Stimulated activated naive CD8-positive, alpha-beta T cell treated with anti-CD3 and anti-CD28 coated beads, Interleukin-15, amount 100 ng/mL, for 72 hours (primary cell): ENCODE data around the gene SERPINH1.

Experiments
- ATAC-seq: fragments of 150-1000 bp; cut with Tn5 transposase; 2 replicates; pipeline ENCODE4 v1.10.0; 2021; ENCODE audit warnings: mild to moderate bottlenecking, moderate library complexity
- DNase-seq, 2 donors: peaks; one replicate each; pipeline ENCODE4 v3.0.0; 2021 to 2022
- H3K27ac Mint-ChIP-seq, 2 donors: one replicate each; pipeline ENCODE4 v1.8.0; 2022; ENCODE audit warnings: mild to moderate bottlenecking in 2 of 2, mixed read lengths in 2 of 2, moderate library complexity in 2 of 2
- H3K27me3 Mint-ChIP-seq: one replicate; pipeline ENCODE4 v1.8.0; 2022; ENCODE audit warnings: mixed read lengths
- H3K4me1 Mint-ChIP-seq: one replicate; pipeline ENCODE4 v1.8.0; 2022; ENCODE audit warnings: mild to moderate bottlenecking, mixed read lengths
- H3K4me3 Mint-ChIP-seq, 2 donors: one replicate each; pipeline ENCODE4 v1.8.0; 2022; ENCODE audit warnings: mild to moderate bottlenecking in 2 of 2, mixed read lengths in 2 of 2, moderate library complexity in 1 of 2
- H3K9me3 Mint-ChIP-seq, 2 donors: one replicate each; pipeline ENCODE4 v1.8.0; 2022; ENCODE audit warnings: mixed read lengths in 2 of 2

Gene SERPINH1

GRCh38 chr11:75558939-75559843, 2.9 kb upstream of the SERPINH1 start:
- peak overlapping the region in 1 of 2 donors; percentile 38 for H3K27ac Mint-ChIP-seq
- ATAC-seq, result no peak

GRCh38 chr11:75560644-75561043, 1.4 kb upstream of the SERPINH1 start:
- ATAC-seq (no peak), DNase-seq (no peak)
- Mint-ChIP-seq H3K4me1 (peaks cover 44% of the 10 kb centered on the region), H3K9me3 (no peaks in the 10 kb centered on the region), H3K27ac (peak overlapping the region in 1 of 2 donors; percentile 29), H3K27me3 (no peaks in the 10 kb centered on the region), H3K4me3 (peak overlapping the region; percentile 90 to 92)

More at GRCh38 chr11:75558939-75559843, 2.9 kb upstream of the SERPINH1 start:
- H3K27me3 Mint-ChIP-seq, result no peaks in the 10 kb centered on the region
- H3K4me1 Mint-ChIP-seq, result peaks cover 30% of the 10 kb centered on the region
- no peak overlapping the region for H3K4me3 Mint-ChIP-seq
- DNase-seq, result no peak
- H3K9me3 Mint-ChIP-seq, result no peaks in the 10 kb centered on the region

GRCh38 chr11:75561426-75562047, 516 bp upstream of the SERPINH1 start:
- ATAC-seq (peak; percentile 36), DNase-seq (peak in 1 of 2 donors; percentile 50)
- H3K4me1 Mint-ChIP-seq, result peaks cover 51% of the 10 kb centered on the region
- no peaks in the 10 kb centered on the region for H3K27me3 Mint-ChIP-seq
- peak overlapping the region; percentile 92 to 97 for H3K27ac Mint-ChIP-seq
- peak overlapping the region; percentile 90 to 92 for H3K4me3 Mint-ChIP-seq
- no peaks in the 10 kb centered on the region for H3K9me3 Mint-ChIP-seq

- H3K27ac Mint-ChIP-seq, result peak overlapping the region; percentile 92
- DNase-seq (no peak), ATAC-seq (no peak)
- H3K4me1 Mint-ChIP-seq, result peaks cover 51% of the 10 kb centered on the region
- H3K27me3 Mint-ChIP-seq, result no peaks in the 10 kb centered on the region
- no peaks in the 10 kb centered on the region for H3K9me3 Mint-ChIP-seq
- H3K4me3 Mint-ChIP-seq, result peak overlapping the region; percentile 90 to 92
Measured at GRCh38 chr11:75562836-75563484, 907 bp downstream of the SERPINH1 start.

- DNase-seq (no peak), ATAC-seq (no peak)
- Mint-ChIP-seq H3K27ac (peak overlapping the region; percentile 92), H3K4me3 (peak overlapping the region; percentile 90 to 92), H3K4me1 (peaks cover 51% of the 10 kb centered on the region), H3K27me3 (no peaks in the 10 kb centered on the region), H3K9me3 (no peaks in the 10 kb centered on the region)
Measured at GRCh38 chr11:75563501-75563977, 1.5 kb downstream of the SERPINH1 start.

- DNase-seq, result no peak
- peaks cover 51% of the 10 kb centered on the region for H3K4me1 Mint-ChIP-seq
- H3K9me3 Mint-ChIP-seq, result no peaks in the 10 kb centered on the region
- H3K27ac Mint-ChIP-seq, result peak overlapping the region; percentile 92
- ATAC-seq, result no peak
- H3K27me3 Mint-ChIP-seq, result no peaks in the 10 kb centered on the region
- H3K4me3 Mint-ChIP-seq, result peak overlapping the region; percentile 90 to 92
Measured at GRCh38 chr11:75563978-75564552, 2.0 kb downstream of the SERPINH1 start.

GRCh38 chr11:75565221-75565814, 3.3 kb downstream of the SERPINH1 start:
- H3K4me3 Mint-ChIP-seq, result peak overlapping the region in 1 of 2 donors; percentile 52
- H3K27ac Mint-ChIP-seq, result peak overlapping the region in 1 of 2 donors; percentile 8
- DNase-seq, result no peak
- ATAC-seq, result no peak
- H3K4me1 Mint-ChIP-seq, result peaks cover 51% of the 10 kb centered on the region
- no peaks in the 10 kb centered on the region for H3K27me3 Mint-ChIP-seq
- no peaks in the 10 kb centered on the region for H3K9me3 Mint-ChIP-seq

- ATAC-seq (no peak), DNase-seq (no peak)
- Mint-ChIP-seq H3K4me3 (peak overlapping the region; percentile 1 to 3), H3K4me1 (peaks cover 45% of the 10 kb centered on the region), H3K27ac (no peak overlapping the region), H3K27me3 (no peaks in the 10 kb centered on the region), H3K9me3 (no peaks in the 10 kb centered on the region)
Measured at GRCh38 chr11:75565916-75566762, 4.1 kb downstream of the SERPINH1 start.

GRCh38 chr11:75566763-75567279, 4.8 kb downstream of the SERPINH1 start:
- ATAC-seq, result no peak
- Mint-ChIP-seq H3K4me3 (no peak overlapping the region), H3K27me3 (no peaks in the 10 kb centered on the region), H3K9me3 (no peaks in the 10 kb centered on the region), H3K4me1 (peaks cover 39% of the 10 kb centered on the region), H3K27ac (no peak overlapping the region)
- no peak for DNase-seq

GRCh38 chr11:75567971-75568370, 5.9 kb downstream of the SERPINH1 start:
- DNase-seq, result no peak
- Mint-ChIP-seq H3K27me3 (no peaks in the 10 kb centered on the region), H3K4me1 (peaks cover 33% of the 10 kb centered on the region), H3K9me3 (no peaks in the 10 kb centered on the region), H3K4me3 (no peak overlapping the region), H3K27ac (no peak overlapping the region)
- no peak for ATAC-seq

- H3K27ac Mint-ChIP-seq, result no peak overlapping the region
- DNase-seq (no peak), ATAC-seq (no peak)
- no peak overlapping the region for H3K4me3 Mint-ChIP-seq
- H3K27me3 Mint-ChIP-seq, result no peaks in the 10 kb centered on the region
- peaks cover 26% of the 10 kb centered on the region for H3K4me1 Mint-ChIP-seq
- no peaks in the 10 kb centered on the region for H3K9me3 Mint-ChIP-seq
Measured at GRCh38 chr11:75568616-75569219, 6.7 kb downstream of the SERPINH1 start.

GRCh38 chr11:75570559-75571139, 8.6 kb downstream of the SERPINH1 start:
- Mint-ChIP-seq H3K9me3 (no peaks in the 10 kb centered on the region), H3K4me3 (no peak overlapping the region), H3K4me1 (peaks cover 6% of the 10 kb centered on the region), H3K27me3 (no peaks in the 10 kb centered on the region), H3K27ac (peak overlapping the region in 1 of 2 donors; percentile 56)
- DNase-seq, result no peak
- no peak for ATAC-seq

- DNase-seq (no peak), ATAC-seq (no peak)
- H3K4me3 Mint-ChIP-seq, result no peak overlapping the region
- H3K27ac Mint-ChIP-seq, result no peak overlapping the region
- no peaks in the 10 kb centered on the region for H3K27me3 Mint-ChIP-seq
- no peaks in the 10 kb centered on the region for H3K9me3 Mint-ChIP-seq
- H3K4me1 Mint-ChIP-seq, result peaks cover 4% of the 10 kb centered on the region
Measured at GRCh38 chr11:75571625-75572024, 9.6 kb downstream of the SERPINH1 start.
